ENCODE measurements around the gene MYLK.

MYLK gene

DNA sequence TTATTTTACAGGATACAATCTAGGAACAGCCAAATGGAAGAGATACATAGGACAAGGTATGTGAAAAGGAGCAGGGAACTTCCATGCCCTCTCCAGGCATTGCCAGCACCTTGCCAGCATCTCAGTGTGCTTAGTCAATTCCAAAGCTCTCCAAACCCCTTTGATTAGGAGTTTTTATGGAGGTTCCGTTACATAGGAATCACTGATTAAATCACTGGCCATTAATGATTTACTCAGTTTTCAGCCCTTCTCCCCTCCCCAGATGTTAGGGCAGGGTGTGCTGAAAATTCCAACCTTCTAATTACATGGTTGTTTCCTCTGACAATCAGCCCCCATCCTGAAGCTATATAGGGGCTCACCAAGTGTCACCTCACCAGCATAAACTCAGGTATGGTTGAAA, 11.5 kb downstream of the MYLK start:
- no peak for DNase-seq

DNA sequence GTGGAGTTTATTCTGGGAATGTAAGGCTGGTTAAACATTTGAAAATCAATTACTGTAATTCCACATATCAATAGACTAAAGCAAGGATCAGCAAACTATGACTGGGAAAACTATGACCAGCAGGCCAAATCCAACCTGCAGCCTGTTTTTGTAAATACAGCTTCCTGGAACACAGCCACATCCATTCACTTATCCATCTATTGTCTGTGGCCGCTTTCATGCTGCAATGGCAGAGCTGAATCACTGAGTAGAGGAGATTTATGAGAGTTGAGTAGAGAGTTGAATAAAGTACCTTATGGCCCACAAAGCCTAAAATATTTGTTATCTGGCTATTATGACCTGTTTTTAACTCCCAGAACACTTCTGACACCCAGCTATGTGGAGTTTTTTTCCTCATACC, 12.2 kb downstream of the MYLK start:
- no peak for DNase-seq

DNA sequence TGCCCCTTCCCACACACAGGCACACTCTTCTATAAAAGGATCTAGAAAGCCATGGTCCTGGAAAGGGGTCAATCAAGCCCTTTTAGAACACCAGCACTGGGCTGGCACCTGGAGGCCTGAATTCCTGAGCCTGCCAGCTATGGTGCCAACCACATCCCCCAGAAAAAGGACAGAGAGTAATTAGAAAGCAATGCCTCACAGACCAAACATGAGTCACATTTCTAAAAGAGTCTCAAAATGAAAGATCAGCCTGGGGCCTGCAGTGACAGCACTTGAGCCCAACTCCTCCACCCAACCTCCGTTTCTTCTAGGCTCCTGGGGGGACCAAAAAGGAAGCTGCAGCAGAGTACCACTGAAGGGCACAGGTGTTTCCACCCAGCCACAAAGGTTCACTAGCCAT, 14.1 kb downstream of the MYLK start:
- peak; percentile 77 for DNase-seq

DNA sequence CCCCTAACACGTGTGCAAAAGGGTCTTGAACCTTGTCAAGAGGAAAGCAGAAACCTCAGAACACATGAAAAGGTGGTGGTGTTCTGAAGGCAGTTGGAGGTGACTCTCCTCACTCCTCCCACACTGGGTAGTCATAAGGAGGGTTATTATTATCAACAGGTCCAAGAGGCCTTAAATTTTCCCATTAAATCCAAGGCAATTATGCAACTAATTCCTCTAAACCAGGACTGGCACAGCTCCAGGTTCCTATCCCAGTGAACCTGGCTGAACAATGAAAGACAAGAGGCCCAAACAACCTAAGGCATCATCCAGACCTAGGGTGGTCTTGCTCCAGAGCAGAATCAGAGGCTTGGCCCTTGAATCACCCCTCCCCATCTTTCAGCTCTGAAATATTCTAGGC, 15.0 kb downstream of the MYLK start:
- no peak for DNase-seq

DNA sequence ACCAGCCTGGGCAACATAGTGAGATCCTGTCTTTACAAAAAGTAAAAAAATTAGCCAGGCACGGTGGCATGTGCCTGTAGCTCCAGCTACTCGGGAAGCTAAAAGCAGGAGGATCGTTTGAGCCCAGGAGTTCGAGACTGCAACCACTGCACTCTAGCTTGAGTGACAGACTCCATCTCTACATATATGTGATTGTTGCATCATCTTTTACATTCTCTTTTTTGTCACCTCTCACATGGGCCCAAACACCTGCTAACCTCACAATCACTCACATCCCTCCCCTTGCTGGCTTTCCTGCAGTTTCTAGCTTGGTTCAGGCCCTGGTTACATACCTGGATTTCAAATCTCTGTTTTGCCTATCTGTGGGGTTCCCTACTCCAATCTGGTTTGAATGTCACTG, 19.4 kb downstream of the MYLK start:
- DNase-seq = no peak

DNA sequence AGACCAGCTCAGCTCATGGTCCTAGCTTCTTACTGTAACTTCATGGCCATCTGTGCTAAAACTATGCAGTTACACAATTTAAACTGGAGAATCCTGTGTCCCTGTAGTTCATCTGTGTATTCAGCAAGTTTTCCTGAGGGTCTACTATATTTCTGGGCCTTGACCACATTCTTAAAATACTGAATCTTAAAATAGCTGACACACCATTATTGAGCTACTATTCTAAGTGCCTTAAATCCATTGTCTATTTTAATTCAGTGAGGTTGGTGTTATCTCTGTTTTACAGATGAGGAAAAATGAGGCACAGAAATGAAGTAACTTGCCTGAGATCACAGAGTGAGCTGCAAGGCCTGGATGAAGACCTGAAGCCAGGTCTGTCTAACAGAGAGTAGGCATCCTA, 22.0 kb downstream of the MYLK start:
- no peak for DNase-seq

- peak; percentile 54 for DNase-seq
These were observed 22.9 kb downstream of the MYLK start for GRCh38 chr3:123861081-123861836.

DNA sequence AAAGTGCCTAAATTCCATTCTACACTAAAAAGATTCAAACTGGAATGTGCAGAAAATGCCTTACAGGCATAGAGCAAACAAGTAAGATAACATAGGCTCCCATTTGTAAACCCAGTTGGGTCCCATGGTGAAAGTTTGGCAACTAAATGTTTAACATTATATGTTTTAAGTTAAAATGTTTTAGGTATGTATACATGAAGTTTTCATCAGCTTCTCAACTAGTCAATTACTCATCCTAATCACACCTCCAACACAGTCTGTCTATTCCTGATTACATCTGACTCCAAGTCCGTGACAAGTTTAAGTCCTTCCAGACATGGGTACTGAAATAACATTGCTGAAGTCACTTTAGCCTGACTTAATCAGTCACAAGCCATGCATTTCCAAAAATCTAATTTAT, 25.0 kb downstream of the MYLK start:
- DNase-seq = no peak

DNA sequence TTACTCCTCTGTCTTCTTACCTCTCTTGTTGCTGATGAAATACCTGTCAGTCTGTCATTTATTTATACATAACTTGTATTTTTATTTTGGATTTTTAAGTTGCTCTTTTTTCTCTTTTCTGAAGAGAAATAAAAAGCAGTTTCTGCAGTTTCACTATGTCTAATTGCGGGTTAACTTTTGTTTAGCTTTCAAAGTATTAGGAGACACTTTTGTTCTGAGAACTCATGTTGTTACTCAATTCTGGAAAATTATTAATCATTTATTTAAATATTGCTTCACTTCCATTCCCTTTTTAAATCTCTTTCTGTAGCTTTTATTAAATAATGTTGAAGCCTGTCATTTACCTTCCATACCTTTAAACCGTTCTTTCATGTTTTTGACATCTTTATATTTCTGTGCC, 29.2 kb downstream of the MYLK start:
- DNase-seq = no peak

DNA sequence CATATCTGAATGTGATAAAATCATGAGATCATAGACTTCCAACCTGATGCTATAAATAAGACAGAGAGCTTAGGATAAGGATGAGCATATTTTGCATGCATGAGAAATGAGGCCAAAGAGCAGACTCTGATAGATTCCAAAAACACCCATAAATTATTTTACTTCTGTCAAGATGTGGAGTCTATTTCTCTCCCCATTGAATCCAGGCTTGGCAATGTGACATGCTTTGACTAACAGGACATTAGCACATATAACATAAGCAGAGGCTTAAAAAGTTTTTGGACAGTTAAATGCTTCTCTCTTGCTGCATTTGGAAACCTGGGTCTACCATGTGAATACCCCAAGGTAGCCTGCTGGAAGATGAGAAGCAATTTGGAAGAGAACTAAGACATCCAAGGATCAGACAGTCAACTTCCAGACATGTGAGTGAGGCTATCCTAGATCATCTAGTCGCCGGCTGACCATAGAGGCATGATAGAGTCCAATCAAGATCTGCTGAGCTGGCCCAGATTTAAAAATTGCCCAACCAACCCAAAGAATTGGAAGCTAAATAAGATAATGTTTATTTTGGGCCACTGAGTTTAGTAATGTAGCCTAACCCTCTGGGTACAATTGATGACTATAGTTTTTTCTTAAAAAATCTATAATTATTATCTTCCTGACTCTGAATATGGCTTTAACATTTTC, 30.3 kb downstream of the MYLK start:
- DNase-seq = no peak

GRCh38 chr3:123847209-123847608, 36.9 kb downstream of the MYLK start:
- DNase-seq = no peak

GRCh38 chr3:123843668-123844067, 40.5 kb downstream of the MYLK start:
- peak; percentile 47 for DNase-seq

GRCh38 chr3:123842711-123843110, 41.4 kb downstream of the MYLK start:
- no peak for DNase-seq

- DNase-seq = peak; percentile 74
These were observed 42.5 kb downstream of the MYLK start for GRCh38 chr3:123841476-123842238.

DNA sequence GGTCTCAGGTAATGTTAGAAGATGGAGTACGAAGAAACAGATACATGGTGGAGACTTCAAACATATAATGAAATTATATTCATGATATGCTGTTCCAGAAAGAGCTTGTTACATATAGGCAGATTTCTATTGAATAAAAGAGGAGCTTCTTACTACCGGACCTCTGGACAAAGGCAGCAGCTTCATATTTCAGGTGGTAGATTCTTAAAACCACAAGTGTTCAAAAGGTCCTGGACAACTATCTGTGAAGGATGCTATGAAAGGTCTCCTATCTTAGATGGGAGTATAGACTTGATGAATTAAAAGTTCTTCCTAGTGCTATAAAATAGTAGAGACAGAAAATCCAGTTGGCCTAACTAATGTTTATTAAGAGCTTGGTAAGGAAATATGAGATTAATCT, 43.2 kb downstream of the MYLK start:
- no peak for DNase-seq

DNA sequence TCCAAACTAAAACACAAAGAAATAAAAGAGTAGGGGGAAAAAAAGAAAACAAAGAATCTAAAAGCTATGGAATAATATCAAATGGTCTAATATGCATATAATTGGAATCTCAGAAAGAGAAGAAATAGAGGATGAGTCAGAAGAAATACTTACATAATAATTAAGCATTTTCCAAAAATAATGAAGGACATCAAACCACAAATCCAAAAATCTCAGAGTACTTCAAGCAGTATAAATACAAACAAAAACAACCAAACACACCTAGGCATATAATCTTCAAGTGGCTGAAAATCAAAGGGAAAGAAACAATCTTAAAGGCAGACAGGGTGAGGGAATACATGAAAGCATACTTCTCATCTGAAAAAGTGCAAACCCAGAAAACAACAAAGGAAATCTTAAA, 46.3 kb downstream of the MYLK start:
- DNase-seq = no peak

DNA sequence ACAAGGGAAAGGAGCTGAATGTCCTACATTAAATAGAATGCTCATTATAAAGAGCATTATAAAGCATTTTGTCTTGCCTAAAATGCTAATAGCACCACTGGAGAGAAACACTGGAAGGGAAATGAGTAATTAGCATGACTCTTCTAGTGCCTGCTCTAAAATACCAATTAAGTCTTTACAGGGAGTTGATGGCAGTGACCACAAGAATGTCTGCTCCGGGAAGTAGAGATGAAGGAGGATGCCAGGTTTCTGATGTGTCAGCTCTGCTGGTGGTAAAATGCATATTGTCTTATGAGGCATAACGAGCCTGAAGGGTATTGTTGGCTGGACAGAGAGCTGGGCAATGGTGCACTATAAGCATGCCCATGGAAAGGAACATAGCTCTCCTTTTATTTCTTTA, 49.5 kb downstream of the MYLK start:
- DNase-seq = peak; percentile 98

- DNase-seq = no peak
These were observed 50.7 kb downstream of the MYLK start for GRCh38 chr3:123833398-123833785.

- no peak for DNase-seq
These were observed 51.3 kb downstream of the MYLK start for GRCh38 chr3:123832692-123833397.

DNA sequence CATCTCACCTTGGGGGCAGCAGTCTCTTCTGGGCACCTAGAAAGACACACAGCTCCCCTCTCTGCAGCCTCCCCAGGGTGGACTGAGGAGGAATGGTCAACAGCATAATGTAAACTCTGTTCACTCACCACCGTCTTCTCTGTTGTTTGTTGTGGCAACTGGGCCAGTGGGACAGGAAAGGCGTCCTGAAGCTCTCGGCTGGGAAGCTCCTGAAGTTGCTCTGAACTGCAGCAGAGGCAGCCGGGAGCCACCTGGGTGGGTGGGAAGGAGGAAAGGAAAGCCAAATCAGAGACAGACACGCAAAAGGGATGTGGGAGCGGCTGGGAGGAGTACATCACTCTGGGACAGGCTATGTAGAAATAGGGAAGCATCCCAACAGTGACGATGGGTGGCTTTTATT, 52.7 kb downstream of the MYLK start:
- no peak for DNase-seq

- no peak for DNase-seq
These were observed 62.2 kb downstream of the MYLK start for GRCh38 chr3:123821920-123822319.

DNA sequence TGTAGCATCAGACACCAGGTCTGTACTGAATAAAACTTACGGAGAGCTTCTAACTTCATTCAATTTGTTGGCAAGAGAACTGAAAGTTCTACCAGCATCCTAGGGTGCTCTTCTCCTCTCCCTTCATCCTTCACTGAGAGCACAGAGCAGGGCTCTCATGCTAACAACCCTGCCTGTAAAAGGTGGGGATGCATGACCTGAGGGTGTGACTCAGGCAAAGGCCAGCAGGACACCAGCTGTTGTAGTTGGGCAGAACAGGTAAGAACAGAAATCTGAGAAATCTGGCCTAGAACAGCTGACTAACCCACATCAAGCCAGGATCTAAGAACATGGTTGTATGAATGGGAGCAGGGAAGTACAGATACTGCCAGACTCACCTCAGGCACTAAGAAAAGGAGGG, 64.2 kb downstream of the MYLK start:
- DNase-seq = no peak

GRCh38 chr3:123818921-123819429, 65.2 kb downstream of the MYLK start:
- DNase-seq = peak; percentile 85

All from EL (cell line).